Suppressor macrophage treated with lipopolysaccharide for 1 hour (primary cell): ENCODE measurements around the gene ERP27.

ENCODE experiments used
- DNase-seq, 3 donors: peaks; one replicate each; pipeline ENCODE4 v3.0.0-alpha.2; 2020 to 2022

Gene ERP27

GRCh38 chr12:14935031-14935430 is 3.3 kb downstream of the ERP27 start:
- no peak for DNase-seq

- DNase-seq = no peak
Observed at GRCh38 chr12:14934511-14934910, 3.8 kb downstream of the ERP27 start.

- DNase-seq = no peak
Observed at GRCh38 chr12:14931791-14932560, 6.4 kb downstream of the ERP27 start.

GRCh38 chr12:14931359-14931758 is 7.0 kb downstream of the ERP27 start:
- DNase-seq = no peak

- no peak for DNase-seq
Observed at GRCh38 chr12:14930299-14930698, 8.0 kb downstream of the ERP27 start.

GRCh38 chr12:14928931-14929330 is 9.4 kb downstream of the ERP27 start:
- no peak for DNase-seq

GRCh38 chr12:14927267-14927666 is 11.1 kb downstream of the ERP27 start:
- no peak for DNase-seq

GRCh38 chr12:14924541-14924940 is 13.8 kb downstream of the ERP27 start:
- DNase-seq = no peak

- DNase-seq = peak in 2 of 3 donors; percentile 16 to 21
Observed at GRCh38 chr12:14923944-14924343, 14.4 kb downstream of the ERP27 start.

GRCh38 chr12:14921218-14921617 is 17.1 kb downstream of the ERP27 start:
- DNase-seq = no peak

- no peak for DNase-seq
Observed at GRCh38 chr12:14920475-14921126, 17.7 kb downstream of the ERP27 start.

- DNase-seq = no peak
Observed at GRCh38 chr12:14919455-14919854, 18.9 kb downstream of the ERP27 start.

- no peak for DNase-seq
Observed at GRCh38 chr12:14915736-14916135, 22.6 kb downstream of the ERP27 start.

GRCh38 chr12:14913381-14913781 is 25.0 kb downstream of the ERP27 start:
- DNase-seq = no peak

GRCh38 chr12:14911131-14911530 is 27.2 kb downstream of the ERP27 start:
- DNase-seq = no peak

GRCh38 chr12:14910090-14910915 is 28.0 kb downstream of the ERP27 start:
- no peak for DNase-seq

GRCh38 chr12:14907953-14908352 is 30.4 kb downstream of the ERP27 start:
- peak; percentile 4 to 27 (median 25) for DNase-seq

GRCh38 chr12:14906114-14906513 is 32.2 kb downstream of the ERP27 start:
- DNase-seq = no peak

- no peak for DNase-seq
Observed at GRCh38 chr12:14905269-14906004, 32.9 kb downstream of the ERP27 start.

- no peak for DNase-seq
Observed at GRCh38 chr12:14904854-14905253, 33.5 kb downstream of the ERP27 start.

GRCh38 chr12:14903386-14904098 is 34.8 kb downstream of the ERP27 start:
- no peak for DNase-seq

- no peak for DNase-seq
Observed at GRCh38 chr12:14902465-14902864, 35.9 kb downstream of the ERP27 start.
